Esophagus muscularis mucosa (tissue), 4 donors: Measurements from ENCODE around the gene VAMP3. TPM values are rescaled to one million over a fixed set of nuclear protein-coding genes. Genes with fewer than 3 reads are reported as not detected.
"Not testable (repeated sequence)": the region's sequence is repeated elsewhere in the genome, so short reads cannot be mapped to it uniquely, and the experiment has no call there.

ENCODE experiments used
- DNase-seq: peaks from one replicate; pipeline ENCODE4 v3.0.0-alpha.2; 2017; ENCODE audit errors: extremely low spot score
- H3K27ac ChIP-seq, 4 donors: fragments of 200-600 bp; sonication (generic); replicated peaks in 1 of 4; 1 replicate in 3 of 4; 2 replicates in 1 of 4; pipeline ENCODE4 v1.5.1; 2016 to 2019; ENCODE audit warnings: mild to moderate bottlenecking in 1 of 4
- H3K27me3 ChIP-seq, 4 donors: fragments of 200-600 bp; sonication (generic); one replicate each; pipeline versions ENCODE4 v1.5.1 to v1.6.0; 2016 to 2019
- H3K36me3 ChIP-seq, 4 donors: fragments of 200-600 bp; sonication (generic); one replicate each; pipeline ENCODE4 v1.5.1; 2016 to 2019
- H3K4me1 ChIP-seq, 4 donors: fragments of 200-600 bp; sonication (generic); one replicate each; pipeline ENCODE4 v1.5.1; 2016 to 2019
- H3K4me3 ChIP-seq, 4 donors: fragments of 200-600 bp; sonication (generic); 1 replicate in 2 of 4; 2 replicates in 2 of 4; pipeline ENCODE4 v1.5.1; 2016 to 2019; ENCODE audit warnings: mild to moderate bottlenecking in 4 of 4, moderate library complexity in 1 of 4
- H3K9me3 ChIP-seq, 4 donors: fragments of 200-600 bp; sonication (generic); 1 replicate in 3 of 4; 2 replicates in 1 of 4; pipeline ENCODE4 v1.5.1; 2016 to 2019
- CTCF ChIP-seq, 3 experiments: fragments of 200-600 bp in 2 of 3; fragments of 450-650 bp in 1 of 3; sonication (generic) in 2 of 3; IDR thresholded peaks; one replicate each; pipeline ENCODE4 v1.5.1; 2017 to 2019; ENCODE audit warnings: antibody characterized with exemption in 3 of 3, mild to moderate bottlenecking in 2 of 3, moderate library complexity in 1 of 3
- EP300 ChIP-seq: sonication (generic); formaldehyde crosslinking; IDR thresholded peaks from one replicate; pipeline ENCODE4 v1.6.1; 2017; ENCODE audit warnings: antibody characterized with exemption
- POLR2A ChIP-seq: fragments of 450-650 bp; IDR thresholded peaks from one replicate; pipeline ENCODE4 v1.6.1; 2017; ENCODE audit warnings: antibody characterized with exemption, moderate library complexity, mild to moderate bottlenecking, low read depth
- POLR2AphosphoS5 ChIP-seq, 2 donors: sonication (generic); formaldehyde crosslinking; IDR thresholded peaks; one replicate each; pipeline ENCODE4 v1.6.1; 2017; ENCODE audit warnings: antibody characterized with exemption in 2 of 2
- WGBS: methylation state at CpG from one replicate; pipeline ENCODE4 v1.1.5; 2018; 5-methylcytosine and 5-hydroxymethylcytosine counted together
- intact Hi-C: fragments of 100-400 bp; cut with DNase I; formaldehyde crosslinking; loops from one replicate; pipeline ENCODE4 v1.15.1; 2023
- total RNA-seq, 4 donors: library from RNA; depleted of rRNA; stranded (reverse); fragments of >200 nt; gene quantifications; one replicate each; pipeline versions ENCODE4 v1.1.0 to v1.2.1, GENCODE V29; 2016

Gene VAMP3
- total RNA-seq, 4 donors from 2014 or later, result 90.3 to 114 (median 99.5) TPM

- Histone ChIP-seq H3K9me3 (peaks cover 0 to 6% (median 0%) of the 10 kb centered on the region in 4 donors), H3K36me3 (peaks cover 9 to 75% (median 61%) of the 10 kb centered on the region in 4 donors), H3K27me3 (no peaks in the 10 kb centered on the region), H3K4me1 (peaks cover 12 to 45% (median 41%) of the 10 kb centered on the region in 4 donors), H3K27ac (no peak overlapping the region), H3K4me3 (no peak overlapping the region)
- TF ChIP-seq EP300 (no peak), CTCF (IDR thresholded peaks at IDR 0.05) (no peak), POLR2A (no peak), POLR2AphosphoS5 (IDR thresholded peaks at IDR 0.05) (no peak)
- intact Hi-C loops, result no loop called here
- WGBS, result 57% methylated on average over 5 of the region's 5 CpGs
- DNase-seq, result no peak
These were observed 18.7 kb downstream of the VAMP3 start for GRCh38 chr1:7789828-7790227.

GRCh38 chr1:7791027-7791426 is 19.9 kb downstream of the VAMP3 start:
- WGBS, result 100% methylated on average over 3 of the region's 3 CpGs
- intact Hi-C loops, DNase-seq, H3K4me3 ChIP-seq, H3K27ac ChIP-seq, H3K27me3 ChIP-seq, H3K9me3 ChIP-seq: not testable (repeated sequence)
- H3K4me1 ChIP-seq, result peaks cover 4 to 33% (median 29%) of the 10 kb centered on the region in 4 donors
- peaks cover 12 to 83% (median 72%) of the 10 kb centered on the region in 4 donors for H3K36me3 ChIP-seq

GRCh38 chr1:7795406-7795805 is 24.3 kb downstream of the VAMP3 start:
- Histone ChIP-seq H3K27me3 (no peaks in the 10 kb centered on the region), H3K4me1 (peaks cover 0 to 4% (median 0%) of the 10 kb centered on the region in 4 donors), H3K27ac (no peak overlapping the region), H3K9me3 (peaks cover 0 to 6% (median 0%) of the 10 kb centered on the region in 4 donors), H3K4me3 (no peak overlapping the region), H3K36me3 (peaks cover 14 to 97% (median 91%) of the 10 kb centered on the region in 4 donors)
- intact Hi-C loops, result no loop called here
- 87% methylated on average over 12 of the region's 12 CpGs for WGBS
- no peak for DNase-seq
- no peak for TF ChIP-seq EP300
- no peak for TF ChIP-seq CTCF (IDR thresholded peaks at IDR 0.05)

- H3K27me3 ChIP-seq, result no peaks in the 10 kb centered on the region
- no peak overlapping the region for H3K27ac ChIP-seq
- intact Hi-C loops, result loop anchor here (5.0 kb wide), 1 partner anchor 97 kb away; no protein-coding TSS in a partner anchor
- no peaks in the 10 kb centered on the region for H3K9me3 ChIP-seq
- no peaks in the 10 kb centered on the region for H3K4me1 ChIP-seq
- WGBS, result 86% methylated on average over 9 of the region's 9 CpGs
- DNase-seq, result no peak
- peaks cover 55 to 94% (median 89%) of the 10 kb centered on the region in 4 donors for H3K36me3 ChIP-seq
- no peak overlapping the region for H3K4me3 ChIP-seq
- TF ChIP-seq POLR2AphosphoS5 (IDR thresholded peaks at IDR 0.05) (no peak), POLR2A (no peak), EP300 (no peak), CTCF (IDR thresholded peaks at IDR 0.05) (no peak)
These were observed 34.4 kb downstream of the VAMP3 start for GRCh38 chr1:7805460-7805859.

GRCh38 chr1:7808253-7808844 is 37.3 kb downstream of the VAMP3 start:
- peak; percentile 37 to 50 (median 42) for TF ChIP-seq CTCF (IDR thresholded peaks at IDR 0.05)
- no peak for TF ChIP-seq EP300
- no peak for TF ChIP-seq POLR2AphosphoS5 (IDR thresholded peaks at IDR 0.05)
- no peak for DNase-seq
- peaks cover 59 to 95% (median 89%) of the 10 kb centered on the region in 4 donors for H3K36me3 ChIP-seq
- peaks cover 0 to 2% (median 1%) of the 10 kb centered on the region in 4 donors for H3K9me3 ChIP-seq
- H3K27me3 ChIP-seq, result no peaks in the 10 kb centered on the region
- H3K27ac ChIP-seq, result no peak overlapping the region
- WGBS, result 42% methylated on average over 1 of the region's 1 CpG
- intact Hi-C loops, result loop anchor here (5.0 kb wide), 1 partner anchor 94 kb away; no protein-coding TSS in a partner anchor
- H3K4me1 ChIP-seq, result no peaks in the 10 kb centered on the region
- no peak overlapping the region for H3K4me3 ChIP-seq
